HG03469 (cell line): ENCODE measurements around the gene LSMEM2.
A peak's percentile ranks its signal among the peaks of the same experiment; 100 is the strongest.

Source experiments
- ATAC-seq: cut with Tn5 transposase; IDR thresholded peaks from one replicate; pipeline ENCODE4 v1.9.1; 2021; ENCODE audit warnings: mild to moderate bottlenecking, moderate library complexity, moderate number of reproducible peaks; ENCODE audit not compliant: unreplicated experiment

Gene LSMEM2

GRCh38 chr3:50336452-50337174 is 57.7 kb downstream of the LSMEM2 start:
- peak; percentile 1 for ATAC-seq

GRCh38 chr3:50337175-50337861 is 58.4 kb downstream of the LSMEM2 start:
- peak; percentile 43 for ATAC-seq
